GM23248 (cell line): Measurements from ENCODE around the gene SLC29A1. TPM values are rescaled to one million over a fixed set of nuclear protein-coding genes. Genes with fewer than 3 reads are reported as not detected.

ENCODE experiments used
- DNase-seq: peaks from one replicate; pipeline ENCODE4 v3.0.0-alpha.2; 2015
- H2AFZ ChIP-seq: fragments of 200-600 bp; sonication (generic); 2 replicates; pipeline ENCODE4 v1.6.1; 2016; ENCODE audit warnings: antibody characterized with exemption
- H3F3A ChIP-seq: fragments of 200-600 bp; sonication (generic); 2 replicates; pipeline ENCODE4 v1.6.1; 2016; ENCODE audit warnings: mild to moderate bottlenecking, antibody characterized with exemption, mixed run types; ENCODE audit not compliant: insufficient read depth
- H3K27ac ChIP-seq: fragments of 200-600 bp; sonication (generic); 2 replicates; pipeline ENCODE4 v1.5.1; 2016; ENCODE audit warnings: mild to moderate bottlenecking
- H3K27me3 ChIP-seq: fragments of 200-600 bp; sonication (generic); replicated peaks from 2 replicates; pipeline ENCODE4 v1.6.1; 2016; ENCODE audit warnings: mild to moderate bottlenecking; ENCODE audit not compliant: insufficient read depth
- H3K36me3 ChIP-seq: fragments of 200-600 bp; sonication (generic); 2 replicates; pipeline ENCODE4 v1.6.1; 2016; ENCODE audit warnings: low read depth, mild to moderate bottlenecking
- H3K4me1 ChIP-seq: fragments of 200-600 bp; sonication (generic); 2 replicates; pipeline ENCODE4 v1.6.1; 2016; ENCODE audit warnings: mild to moderate bottlenecking; ENCODE audit not compliant: insufficient read depth
- H3K4me2 ChIP-seq: fragments of 200-600 bp; sonication (generic); one replicate; pipeline ENCODE4 v1.6.1; 2016; ENCODE audit warnings: mild to moderate bottlenecking; ENCODE audit not compliant: unreplicated experiment
- H3K4me3 ChIP-seq: fragments of 200-600 bp; sonication (generic); 2 replicates; pipeline ENCODE4 v1.5.1; 2016; ENCODE audit warnings: mild to moderate bottlenecking
- H3K79me2 ChIP-seq: fragments of 200-600 bp; sonication (generic); 2 replicates; pipeline ENCODE4 v1.6.1; 2016; ENCODE audit warnings: mild to moderate bottlenecking; ENCODE audit not compliant: insufficient read depth
- H3K9ac ChIP-seq: fragments of 200-600 bp; sonication (generic); 2 replicates; pipeline ENCODE4 v1.6.1; 2016; ENCODE audit warnings: mild to moderate bottlenecking
- H3K9me2 ChIP-seq: fragments of 200-600 bp; sonication (generic); 2 replicates; pipeline ENCODE4 v1.6.1; 2016; ENCODE audit warnings: mixed run types, mild to moderate bottlenecking, moderate library complexity; ENCODE audit not compliant: insufficient read depth
- H3K9me3 ChIP-seq: fragments of 200-600 bp; sonication (generic); one replicate; pipeline ENCODE4 v1.6.1; 2017; ENCODE audit warnings: low read depth
- H4K20me1 ChIP-seq: fragments of 200-600 bp; sonication (generic); 2 replicates; pipeline ENCODE4 v1.6.0; 2016; ENCODE audit not compliant: insufficient read depth
- EZH2 ChIP-seq: fragments of 200-600 bp; sonication (generic); IDR thresholded peaks from 2 replicates; pipeline ENCODE4 v1.6.1; 2018; ENCODE audit warnings: antibody characterized with exemption, mild to moderate bottlenecking; ENCODE audit not compliant: insufficient read depth, poor library complexity, severe bottlenecking
- EZH2phosphoT487 ChIP-seq: fragments of 200-600 bp; sonication (generic); IDR thresholded peaks from 2 replicates; pipeline ENCODE4 v1.6.1; 2018; ENCODE audit warnings: antibody characterized with exemption, moderate library complexity, mild to moderate bottlenecking, low read depth; ENCODE audit not compliant: insufficient read depth
- WGBS, 2 experiments: methylation state at CpG; one replicate each; pipeline ENCODE4 v1.1.6; 2015 to 2017; ENCODE audit warnings: low lambda C conversion rate in 2 of 2, low coverage in 1 of 2; ENCODE audit errors: missing lambda C conversion rate in 2 of 2; 5-methylcytosine and 5-hydroxymethylcytosine counted together
- in situ Hi-C: fragments of 300-500 bp; cut with MboI; formaldehyde crosslinking; loops from 2 replicates; pipeline ENCODE4 v1.15.0; 2020
- polyA plus RNA-seq: library from polyadenylated mRNA; unstranded; fragments of >200 nt; fragmentation: Nextera tagmentation; extraction: Ambion mirVana; gene quantifications from 2 replicates; pipeline ENCODE4 v1.2.1, GENCODE V29; 2016
- total RNA-seq: library from RNA; depleted of rRNA; stranded (reverse); fragments of >200 nt; shearing (Covaris generic); gene quantifications from 2 replicates; pipeline ENCODE4 v1.2.3, GENCODE V29; 2014

SLC29A1 gene
- total and polyA plus RNA-seq, 2 experiments from 2014 or later: 12.2 to 18.4 TPM

- no peak for TF ChIP-seq EZH2phosphoT487
- TF ChIP-seq EZH2: no peak
- WGBS, 2 experiments: 89% methylated on average over 6 of the region's 6 CpGs
- no peak overlapping the region for H3K4me3 ChIP-seq
- no peaks in the 10 kb centered on the region for H3K27me3 ChIP-seq
- H3K27ac ChIP-seq: no peak overlapping the region
- DNase-seq: no peak
- no peak overlapping the region for H2AFZ ChIP-seq
- no peaks in the 10 kb centered on the region for H3K9me3 ChIP-seq
- no peaks in the 10 kb centered on the region for H3K36me3 ChIP-seq
- in situ Hi-C loops: no loop called here
- peaks cover 32% of the 10 kb centered on the region for H3F3A ChIP-seq
- H3K79me2 ChIP-seq: no peaks in the 10 kb centered on the region
- H3K4me1 ChIP-seq: peaks cover 33% of the 10 kb centered on the region
- H3K9ac ChIP-seq: no peak overlapping the region
- no peaks in the 10 kb centered on the region for H3K9me2 ChIP-seq
- H3K4me2 ChIP-seq: no peak overlapping the region
- H4K20me1 ChIP-seq: no peaks in the 10 kb centered on the region
Observed at GRCh38 chr6:44235891-44236516, 12.6 kb downstream of the SLC29A1 start.

GRCh38 chr6:44237021-44237812, 13.8 kb downstream of the SLC29A1 start:
- in situ Hi-C loops: no loop called here
- Histone ChIP-seq H3K79me2 (no peaks in the 10 kb centered on the region), H3K9me2 (no peaks in the 10 kb centered on the region), H3F3A (peaks cover 32% of the 10 kb centered on the region), H3K27ac (peak overlapping the region; percentile 82), H3K27me3 (no peaks in the 10 kb centered on the region), H3K4me3 (peak overlapping the region; percentile 76), H2AFZ (peak overlapping the region; percentile 71), H3K9me3 (no peaks in the 10 kb centered on the region), H4K20me1 (no peaks in the 10 kb centered on the region), H3K4me1 (peaks cover 33% of the 10 kb centered on the region), H3K36me3 (no peaks in the 10 kb centered on the region), H3K4me2 (peak overlapping the region; percentile 77), H3K9ac (peak overlapping the region; percentile 85)
- 31 to 34% methylated on average over 20 to 22 of the region's 22 CpGs for WGBS, 2 experiments
- DNase-seq: peak; percentile 100
- TF ChIP-seq EZH2phosphoT487 (no peak), EZH2 (no peak)

- WGBS, 2 experiments: 1 to 2% methylated on average over 19 to 37 of the region's 42 CpGs
- Histone ChIP-seq H2AFZ (peak overlapping the region; percentile 71), H3K36me3 (no peaks in the 10 kb centered on the region), H3K4me3 (peak overlapping the region; percentile 76), H3K9ac (peak overlapping the region; percentile 85), H3K27ac (peak overlapping the region; percentile 82), H3K4me1 (peaks cover 33% of the 10 kb centered on the region), H4K20me1 (no peaks in the 10 kb centered on the region), H3K79me2 (no peaks in the 10 kb centered on the region), H3K4me2 (peak overlapping the region; percentile 77), H3K27me3 (no peaks in the 10 kb centered on the region), H3K9me3 (no peaks in the 10 kb centered on the region), H3K9me2 (no peaks in the 10 kb centered on the region), H3F3A (peaks cover 32% of the 10 kb centered on the region)
- TF ChIP-seq EZH2phosphoT487: no peak
- in situ Hi-C loops: no loop called here
- peak; percentile 86 for DNase-seq
Observed at GRCh38 chr6:44237813-44238433, 14.5 kb downstream of the SLC29A1 start.

- 71 to 76% methylated on average over 7 of the region's 7 CpGs for whole genome bisulfite sequencing, 2 experiments
- no peaks in the 10 kb centered on the region for H3K79me2 ChIP-seq
- H3K9ac ChIP-seq: peak overlapping the region; percentile 85; the same call in 1 of the 2 replicates
- TF ChIP-seq EZH2: no peak
- TF ChIP-seq EZH2phosphoT487: no peak
- no peaks in the 10 kb centered on the region for H3K36me3 ChIP-seq
- no peak overlapping the region for H2AFZ ChIP-seq
- in situ Hi-C loops: no loop called here
- H3K27ac ChIP-seq: peak overlapping the region; percentile 82; the same call in 1 of the 2 replicates
- no peaks in the 10 kb centered on the region for H3K9me3 ChIP-seq
- H3K4me3 ChIP-seq: no peak overlapping the region
- no peak overlapping the region for H3K4me2 ChIP-seq
- no peaks in the 10 kb centered on the region for H4K20me1 ChIP-seq
- no peaks in the 10 kb centered on the region for H3K27me3 ChIP-seq
- no peak for DNase-seq
- H3K4me1 ChIP-seq: peaks cover 28% of the 10 kb centered on the region
- peaks cover 27% of the 10 kb centered on the region for H3F3A ChIP-seq
- H3K9me2 ChIP-seq: no peaks in the 10 kb centered on the region
Observed at GRCh38 chr6:44238687-44239350, 15.4 kb downstream of the SLC29A1 start.
